Measurements from ENCODE around the gene NME3. TPM values are rescaled to one million over a fixed set of nuclear protein-coding genes. Genes with fewer than 3 reads are reported as not detected.

Gene NME3
- total RNA-seq, 1 donor from 2014 or later = 79.1 TPM

DNA sequence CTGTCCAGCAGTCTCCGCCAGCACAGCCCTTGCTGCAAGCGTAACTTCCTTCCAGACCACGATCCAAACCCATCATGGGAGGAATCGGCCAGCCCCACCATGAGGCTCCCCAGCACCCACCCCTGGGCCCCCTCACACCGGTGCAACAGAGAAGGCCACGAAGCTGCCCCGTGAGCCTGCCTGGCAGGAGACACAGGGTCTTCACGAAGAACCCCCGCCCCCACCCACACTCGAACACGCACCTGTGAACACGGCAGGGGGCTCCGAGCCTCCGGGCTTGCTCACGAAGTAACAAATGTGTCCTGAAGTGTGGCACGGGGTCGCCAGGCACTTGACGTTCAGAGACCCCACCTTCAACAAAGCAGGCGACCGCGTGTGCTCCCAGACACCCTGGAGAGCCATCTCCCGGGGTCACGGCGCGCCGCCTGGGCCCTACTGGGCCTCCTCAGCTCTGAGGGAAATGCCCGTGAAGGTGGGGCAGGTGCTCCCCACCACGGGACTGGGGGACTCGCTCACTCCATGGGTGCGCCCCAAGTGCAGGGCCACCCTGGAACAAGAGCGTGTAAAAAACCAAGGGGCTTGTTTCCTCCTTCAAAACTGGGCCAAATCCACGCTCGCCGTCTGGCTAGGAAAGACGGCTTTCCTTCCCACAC, 47.7 kb upstream of the NME3 start:
- peaks cover 3% of the 10 kb centered on the region for H3K9me3 Mint-ChIP-seq (ENCODE audit: unreplicated experiment)
- peak overlapping the region; percentile 42 for H3K4me3 Mint-ChIP-seq (ENCODE audit: unreplicated experiment)
- peaks cover 1% of the 10 kb centered on the region for H3K27me3 Mint-ChIP-seq (ENCODE audit: unreplicated experiment)
- no peak overlapping the region for H3K27ac Mint-ChIP-seq (ENCODE audit: unreplicated experiment)
- TF ChIP-seq, protein P1, sequence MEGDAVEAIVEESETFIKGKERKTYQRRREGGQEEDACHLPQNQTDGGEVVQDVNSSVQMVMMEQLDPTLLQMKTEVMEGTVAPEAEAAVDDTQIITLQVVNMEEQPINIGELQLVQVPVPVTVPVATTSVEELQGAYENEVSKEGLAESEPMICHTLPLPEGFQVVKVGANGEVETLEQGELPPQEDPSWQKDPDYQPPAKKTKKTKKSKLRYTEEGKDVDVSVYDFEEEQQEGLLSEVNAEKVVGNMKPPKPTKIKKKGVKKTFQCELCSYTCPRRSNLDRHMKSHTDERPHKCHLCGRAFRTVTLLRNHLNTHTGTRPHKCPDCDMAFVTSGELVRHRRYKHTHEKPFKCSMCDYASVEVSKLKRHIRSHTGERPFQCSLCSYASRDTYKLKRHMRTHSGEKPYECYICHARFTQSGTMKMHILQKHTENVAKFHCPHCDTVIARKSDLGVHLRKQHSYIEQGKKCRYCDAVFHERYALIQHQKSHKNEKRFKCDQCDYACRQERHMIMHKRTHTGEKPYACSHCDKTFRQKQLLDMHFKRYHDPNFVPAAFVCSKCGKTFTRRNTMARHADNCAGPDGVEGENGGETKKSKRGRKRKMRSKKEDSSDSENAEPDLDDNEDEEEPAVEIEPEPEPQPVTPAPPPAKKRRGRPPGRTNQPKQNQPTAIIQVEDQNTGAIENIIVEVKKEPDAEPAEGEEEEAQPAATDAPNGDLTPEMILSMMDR (IDR thresholded peaks at IDR 0.05; ENCODE audit: partially characterized antibody, unreplicated experiment) = no peak
- H3K36me3 Mint-ChIP-seq (ENCODE audit: unreplicated experiment) = no peaks in the 10 kb centered on the region
- DNase-seq = no peak
- H3K4me1 Mint-ChIP-seq (ENCODE audit: low read depth, unreplicated experiment) = peaks cover 6% of the 10 kb centered on the region

DNA sequence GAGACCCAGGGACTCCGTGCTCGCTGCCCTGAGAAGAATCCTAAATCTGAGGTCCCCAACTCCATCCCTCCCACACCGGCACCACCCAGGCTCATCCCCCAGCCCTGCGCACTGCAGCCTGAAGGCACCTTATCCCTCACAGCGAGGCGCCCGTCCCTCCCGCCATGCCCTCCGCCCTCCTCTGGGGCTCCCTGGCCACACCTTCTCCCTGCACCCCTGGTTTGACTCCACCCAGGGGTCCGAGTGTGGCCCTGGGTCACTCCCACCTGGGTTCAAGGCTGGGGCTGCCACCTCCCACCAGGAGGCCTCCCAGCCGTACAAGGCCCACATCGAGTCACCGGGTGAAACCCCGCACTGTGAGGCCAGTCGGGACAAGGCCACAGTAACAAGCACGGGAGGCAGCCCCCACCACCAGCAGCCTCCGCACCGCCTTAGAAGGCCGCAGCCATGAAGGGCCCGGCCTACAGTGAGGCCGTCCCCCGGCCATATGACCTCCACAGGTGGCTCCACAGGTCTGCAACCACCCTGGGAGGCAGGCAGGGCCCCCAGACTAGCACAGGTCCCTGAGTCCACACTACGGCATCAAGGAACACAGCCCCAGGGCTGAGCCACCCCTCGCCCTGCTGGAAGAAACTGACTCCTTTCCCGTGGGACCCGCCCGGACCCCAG, 47.0 kb upstream of the NME3 start:
- peaks cover 5% of the 10 kb centered on the region for H3K9me3 Mint-ChIP-seq (ENCODE audit: unreplicated experiment)
- DNase-seq = no peak
- H3K4me1 Mint-ChIP-seq (ENCODE audit: low read depth, unreplicated experiment) = peaks cover 3% of the 10 kb centered on the region
- no peak overlapping the region for H3K27ac Mint-ChIP-seq (ENCODE audit: unreplicated experiment)
- H3K27me3 Mint-ChIP-seq (ENCODE audit: unreplicated experiment) = peaks cover 1% of the 10 kb centered on the region
- TF ChIP-seq, protein P1 (IDR thresholded peaks at IDR 0.05; ENCODE audit: partially characterized antibody, unreplicated experiment) = no peak
- H3K36me3 Mint-ChIP-seq (ENCODE audit: unreplicated experiment) = no peaks in the 10 kb centered on the region
- no peak overlapping the region for H3K4me3 Mint-ChIP-seq (ENCODE audit: unreplicated experiment)

DNA sequence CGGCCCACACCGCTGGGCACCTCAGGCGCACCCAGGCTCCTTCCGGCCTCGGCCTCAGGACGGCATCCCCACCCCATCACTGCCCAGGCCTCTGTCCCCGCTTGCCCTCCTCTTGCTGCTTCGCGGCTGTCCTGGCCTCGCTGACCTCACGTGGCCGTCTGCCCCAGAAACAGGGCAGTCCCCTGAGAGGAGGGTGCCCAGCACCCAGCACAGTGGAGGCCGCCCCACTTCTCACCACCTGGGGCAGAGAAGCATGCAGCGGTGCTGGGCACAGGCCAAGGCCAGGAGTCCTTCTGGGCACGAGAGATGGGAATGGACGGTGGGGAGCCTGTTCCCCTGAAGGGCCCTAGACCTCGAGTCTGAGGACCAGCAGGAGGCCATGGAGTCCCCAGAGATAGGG, 46.4 kb upstream of the NME3 start:
- H3K9me3 Mint-ChIP-seq (ENCODE audit: unreplicated experiment) = peaks cover 5% of the 10 kb centered on the region
- DNase-seq = no peak
- H3K27ac Mint-ChIP-seq (ENCODE audit: unreplicated experiment) = no peak overlapping the region
- TF ChIP-seq, protein P1 (IDR thresholded peaks at IDR 0.05; ENCODE audit: partially characterized antibody, unreplicated experiment) = no peak
- peaks cover 3% of the 10 kb centered on the region for H3K4me1 Mint-ChIP-seq (ENCODE audit: low read depth, unreplicated experiment)
- no peaks in the 10 kb centered on the region for H3K36me3 Mint-ChIP-seq (ENCODE audit: unreplicated experiment)
- peaks cover 1% of the 10 kb centered on the region for H3K27me3 Mint-ChIP-seq (ENCODE audit: unreplicated experiment)
- H3K4me3 Mint-ChIP-seq (ENCODE audit: unreplicated experiment) = no peak overlapping the region

DNA sequence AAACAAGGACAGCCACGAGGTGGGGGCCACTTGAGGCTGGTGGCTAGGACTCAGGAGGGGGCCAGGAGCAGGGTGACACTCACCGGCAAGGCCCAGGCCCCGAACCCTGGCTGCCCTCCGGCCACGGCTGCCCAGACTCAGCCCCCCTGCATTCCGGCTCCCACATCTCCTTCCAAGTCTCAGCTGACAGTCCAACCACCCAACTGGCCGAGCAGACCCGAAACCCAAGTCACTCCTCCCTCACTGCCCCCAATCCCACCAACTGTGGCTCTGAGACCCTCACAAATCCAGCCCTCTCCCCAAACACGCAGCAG, 45.9 kb upstream of the NME3 start:
- TF ChIP-seq, protein P1 (IDR thresholded peaks at IDR 0.05; ENCODE audit: partially characterized antibody, unreplicated experiment) = no peak
- no peaks in the 10 kb centered on the region for H3K36me3 Mint-ChIP-seq (ENCODE audit: unreplicated experiment)

More for the DNA sequence above, 45.9 kb upstream of the NME3 start:
- peaks cover 1% of the 10 kb centered on the region for H3K27me3 Mint-ChIP-seq (ENCODE audit: unreplicated experiment)
- no peak overlapping the region for H3K4me3 Mint-ChIP-seq (ENCODE audit: unreplicated experiment)
- peak overlapping the region; percentile 59 for H3K27ac Mint-ChIP-seq (ENCODE audit: unreplicated experiment)
- peaks cover 3% of the 10 kb centered on the region for H3K4me1 Mint-ChIP-seq (ENCODE audit: low read depth, unreplicated experiment)
- peaks cover 5% of the 10 kb centered on the region for H3K9me3 Mint-ChIP-seq (ENCODE audit: unreplicated experiment)
- DNase-seq = no peak
